HepG2 (cell line): Measurements from ENCODE around the gene PPHLN1. TPM values are rescaled to one million over a fixed set of nuclear protein-coding genes. Genes with fewer than 3 reads are reported as not detected.

ENCODE experiments used
- ATAC-seq: fragments of 200-7000 bp; cut with Tn5 transposase; 3 replicates; pipeline ENCODE4 v1.9.1; 2020; ENCODE audit warnings: mild to moderate bottlenecking, moderate library complexity
- BruUV-seq: library from RNA; stranded (reverse); fragments of 400-500 nt; replicated peaks from 2 replicates; lab custom pipeline; 2021; lab: Mats Ljungman, UMichigan
- CTCF ChIA-PET: fragments of 300-600 bp; formaldehyde crosslinking; extraction: SDS; loops from one replicate; lab custom pipeline; 2021; ENCODE audit warnings: low total read pairs, inconsistent platforms, low intra/inter-chr PET ratio; lab: Yijun Ruan, JAX
- POLR2A ChIA-PET: fragments of 350-600 bp; sonication (Branson Sonifier 250); formaldehyde crosslinking; loops from one replicate; lab custom pipeline; 2020; ENCODE audit warnings: antibody characterized with exemption, inconsistent platforms; lab: Yijun Ruan, JAX
- DNase-seq: peaks from one replicate; pipeline ENCODE4 v3.0.0-alpha.2; 2015; ENCODE audit warnings: low spot score
- FAIRE-seq: peaks from 3 replicates; lab custom pipeline; 2011; peaks lifted over from hg19 to GRCh38; lab: Jason Lieb, UNC
- H2AFZ ChIP-seq: one replicate; pipeline ENCODE4 v1.6.1; 2011; ENCODE audit warnings: low read length, inconsistent platforms
- H3K27ac ChIP-seq: fragments of 300-600 bp; 3 replicates; pipeline ENCODE4 v1.8.0; 2011; ENCODE audit warnings: mixed run types, mild to moderate bottlenecking, mixed read lengths, low read length, inconsistent platforms; ENCODE audit not compliant: insufficient read depth; ENCODE audit errors: extremely low read length
- H3K27me3 ChIP-seq, 2 experiments: fragments of 200-600 bp in 1 of 2; 2 replicates in 1 of 2; 3 replicates in 1 of 2; pipeline versions ENCODE4 v1.6.0 to v1.8.0; 2011; ENCODE audit warnings: low read length in 2 of 2, mild to moderate bottlenecking in 2 of 2, moderate library complexity in 2 of 2, inconsistent platforms in 1 of 2; ENCODE audit not compliant: insufficient read depth in 2 of 2, control insufficient read depth in 1 of 2
- H3K36me3 ChIP-seq, 2 experiments: fragments of 200-600 bp in 1 of 2; replicated peaks in 1 of 2; 2 replicates in 1 of 2; 3 replicates in 1 of 2; pipeline versions ENCODE4 v1.5.1 to v1.8.0; 2011; ENCODE audit warnings: low read length in 2 of 2, inconsistent platforms in 1 of 2; ENCODE audit not compliant: insufficient read depth in 2 of 2, control insufficient read depth in 1 of 2
- H3K4me1 ChIP-seq: 2 replicates; pipeline ENCODE4 v1.5.1; 2012; ENCODE audit warnings: low read length, inconsistent platforms; ENCODE audit not compliant: insufficient read depth
- H3K4me2 ChIP-seq: 2 replicates; pipeline ENCODE4 v1.6.0; 2011; ENCODE audit warnings: low read depth, low read length, inconsistent platforms
- H3K4me3 ChIP-seq, 3 experiments: fragments of 200-600 bp in 1 of 3; sonication (generic), shearing (Covaris generic) in 1 of 3; replicated peaks in 1 of 3; 2 replicates each; pipeline ENCODE4 v1.5.1; 2011 to 2016; ENCODE audit warnings: low read length in 3 of 3, inconsistent platforms in 2 of 3, low read depth in 2 of 3, mild to moderate bottlenecking in 2 of 3, control low read depth in 1 of 3, mixed read lengths in 1 of 3; ENCODE audit not compliant: insufficient read depth in 1 of 3
- H3K79me2 ChIP-seq: one replicate; pipeline ENCODE4 v1.6.1; 2011; ENCODE audit warnings: low read length, inconsistent platforms; ENCODE audit not compliant: insufficient read depth
- H3K9ac ChIP-seq: 2 replicates; pipeline ENCODE4 v1.6.0; 2011; ENCODE audit warnings: mild to moderate bottlenecking, low read depth, low read length, inconsistent platforms; ENCODE audit not compliant: insufficient read depth
- H3K9me3 ChIP-seq: 2 replicates; pipeline ENCODE4 v1.5.1; 2012; ENCODE audit warnings: mild to moderate bottlenecking, low read length
- H4K20me1 ChIP-seq: 2 replicates; pipeline ENCODE4 v1.6.0; 2011; ENCODE audit warnings: inconsistent platforms, mild to moderate bottlenecking, low read length, moderate library complexity; ENCODE audit not compliant: insufficient read depth
- BRF2 ChIP-seq: sonication (generic); formaldehyde crosslinking; IDR thresholded peaks from 2 replicates; pipeline ENCODE4 v1.8.1; 2022; ENCODE audit warnings: mild to moderate bottlenecking, missing genetic modification reagents
- GATA4 ChIP-seq: sonication (generic); IDR thresholded peaks from 2 replicates; pipeline ENCODE4 v1.6.1; 2016; ENCODE audit warnings: antibody characterized with exemption, low read depth, borderline replicate concordance
- KAT7 ChIP-seq: IDR thresholded peaks from 2 replicates; pipeline ENCODE4 v1.6.1; 2018; ENCODE audit warnings: borderline replicate concordance, missing compliant biosample characterization
- KDM1A ChIP-seq: IDR thresholded peaks from 2 replicates; pipeline ENCODE4 v1.6.1; 2016; ENCODE audit warnings: missing compliant biosample characterization
- MAFF ChIP-seq: IDR thresholded peaks from 2 replicates; pipeline ENCODE4 v1.6.1; 2011; ENCODE audit warnings: low read depth, low read length, improper control_type of control experiment
- NPAS2 ChIP-seq: sonication (generic); formaldehyde crosslinking; IDR thresholded peaks from 2 replicates; pipeline ENCODE4 v1.8.0; 2022; ENCODE audit warnings: mild to moderate bottlenecking, missing genetic modification reagents, borderline replicate concordance
- PHB2 ChIP-seq: fragments of 450-650 bp; IDR thresholded peaks from 2 replicates; pipeline ENCODE4 v1.6.1; 2018; ENCODE audit not compliant: partially characterized antibody
- ZFP1 ChIP-seq: IDR thresholded peaks from 2 replicates; pipeline ENCODE4 v1.6.1; 2016
- ZNF276 ChIP-seq: sonication (generic); formaldehyde crosslinking; IDR thresholded peaks from 2 replicates; pipeline ENCODE4 v1.4.0; 2020; ENCODE audit warnings: mild to moderate bottlenecking, low read depth, missing genetic modification reagents
- ZNF574 ChIP-seq: sonication (generic); formaldehyde crosslinking; IDR thresholded peaks from 2 replicates; pipeline ENCODE4 v1.4.0; 2020; ENCODE audit warnings: missing genetic modification reagents
- ZSCAN31 ChIP-seq: sonication (generic); formaldehyde crosslinking; IDR thresholded peaks from 2 replicates; pipeline ENCODE4 v1.5.0; 2020; ENCODE audit warnings: low read depth, mild to moderate bottlenecking, missing genetic modification reagents
- WGBS: methylation state at CpG from one replicate; pipeline ENCODE4 v1.1.6; 2017; ENCODE audit warnings: low lambda C conversion rate; 5-methylcytosine and 5-hydroxymethylcytosine counted together
- in situ Hi-C: cut with HindIII; loops from 2 replicates; pipeline ENCODE4 v1.10.0; 2017; ENCODE audit warnings: low pct_unique_long_range_greater_than_20kb; ENCODE audit not compliant: extremely low pct_ligation_motif_present
- intact Hi-C: fragments of 100-400 bp; cut with micrococcal nuclease; formaldehyde crosslinking; loops from one replicate; pipeline ENCODE4 v1.10.0; 2022; ENCODE audit not compliant: unreplicated experiment
- polyA plus RNA-seq, 8 experiments: library from polyadenylated mRNA; depleted of rRNA in 3 of 8; stranded (reverse) in 7 of 8; unstranded in 1 of 8; fragments of >200 nt; fragmentation: Illumina TruSeq in 4 of 8; extraction: Trizol in 4 of 8; gene quantifications; 2 replicates each; pipeline versions ENCODE4 v1.2.1 to v1.2.3, GENCODE V29; 2011 to 2016; ENCODE audit warnings: low read depth in 4 of 8, missing spikeins in 1 of 8, mixed read lengths in 1 of 8; ENCODE audit not compliant: insufficient read depth in 1 of 8
- total RNA-seq, 5 experiments: library from RNA; depleted of rRNA; stranded (reverse); fragments of >200 nt; fragmentation: Illumina TruSeq; extraction: Trizol; gene quantifications; 2 replicates each; pipeline ENCODE4 v1.2.3, GENCODE V29; 2016; ENCODE audit warnings: low read depth in 1 of 5
- TF ChIP-seq, protein P1 (sequence below): sonication (generic); formaldehyde crosslinking; IDR thresholded peaks from 2 replicates; pipeline ENCODE4 v1.9.0; 2021; ENCODE audit warnings: missing genetic modification reagents, mild to moderate bottlenecking, borderline replicate concordance

Gene PPHLN1
- total and polyA plus RNA-seq, 2 of the 13 experiments (the other 11 are each of a cell fraction or from before 2014, with no cell fraction given) = 43.4 to 66.0 TPM

DNA sequence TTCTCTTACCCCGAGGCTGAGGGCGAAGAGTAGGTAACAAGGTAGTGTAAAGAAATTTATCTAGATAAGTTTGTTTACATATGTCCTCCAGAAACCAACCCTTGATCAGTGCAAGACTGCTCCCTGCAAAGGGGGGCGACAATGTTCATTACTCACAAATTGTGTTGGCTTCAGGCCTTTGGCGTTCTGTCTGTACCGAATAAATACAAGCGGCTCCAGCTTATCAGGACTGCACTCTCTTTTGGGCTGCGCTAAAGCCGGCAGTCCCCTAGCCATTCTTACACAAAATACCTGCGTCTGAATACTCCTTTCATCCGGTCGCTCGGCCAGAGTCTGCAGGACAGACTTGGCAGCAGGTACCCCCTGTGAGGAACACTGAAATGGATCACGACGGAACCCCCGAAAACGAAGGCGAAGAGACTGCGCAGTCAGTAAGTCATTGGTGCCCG, 116.4 kb downstream of the PPHLN1 start:
- ChIA-PET POLR2A (no interaction called here), CTCF (no interaction called here)
- peaks cover 9 to 32% of the 10 kb centered on the region in 2 experiments; a peak in 4 of 5 replicates for H3K36me3 ChIP-seq
- H4K20me1 ChIP-seq = no peaks in the 10 kb centered on the region
- in situ Hi-C loops = no loop called here
- peak; percentile 5 for DNase-seq
- WGBS = 87% methylated on average over 19 of the region's 19 CpGs
- no peaks in the 10 kb centered on the region for H3K79me2 ChIP-seq
- H3K4me2 ChIP-seq = no peak overlapping the region
- FAIRE-seq = no peak
- no peak overlapping the region for H3K4me3 ChIP-seq
- H3K9me3 ChIP-seq = no peaks in the 10 kb centered on the region
- H3K9ac ChIP-seq = no peak overlapping the region
- no peak overlapping the region for H3K27ac ChIP-seq
- no peak overlapping the region for H2AFZ ChIP-seq
- TF ChIP-seq GATA4 = no peak
- TF ChIP-seq KDM1A (CRISPR knock-in tag) = no peak
- no peak for TF ChIP-seq ZSCAN31 (CRISPR knock-in tag)
- no peak for TF ChIP-seq ZFP1 (CRISPR knock-in tag)
- TF ChIP-seq BRF2 = no peak
- TF ChIP-seq ZNF574 (CRISPR knock-in tag) = no peak
- TF ChIP-seq MAFF = no peak
- TF ChIP-seq, protein P1, sequence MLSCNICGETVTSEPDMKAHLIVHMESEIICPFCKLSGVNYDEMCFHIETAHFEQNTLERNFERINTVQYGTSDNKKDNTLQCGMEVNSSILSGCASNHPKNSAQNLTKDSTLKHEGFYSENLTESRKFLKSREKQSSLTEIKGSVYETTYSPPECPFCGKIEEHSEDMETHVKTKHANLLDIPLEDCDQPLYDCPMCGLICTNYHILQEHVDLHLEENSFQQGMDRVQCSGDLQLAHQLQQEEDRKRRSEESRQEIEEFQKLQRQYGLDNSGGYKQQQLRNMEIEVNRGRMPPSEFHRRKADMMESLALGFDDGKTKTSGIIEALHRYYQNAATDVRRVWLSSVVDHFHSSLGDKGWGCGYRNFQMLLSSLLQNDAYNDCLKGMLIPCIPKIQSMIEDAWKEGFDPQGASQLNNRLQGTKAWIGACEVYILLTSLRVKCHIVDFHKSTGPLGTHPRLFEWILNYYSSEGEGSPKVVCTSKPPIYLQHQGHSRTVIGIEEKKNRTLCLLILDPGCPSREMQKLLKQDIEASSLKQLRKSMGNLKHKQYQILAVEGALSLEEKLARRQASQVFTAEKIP (CRISPR knock-in tag) = no peak
- TF ChIP-seq PHB2 = no peak
- no peak for TF ChIP-seq NPAS2 (CRISPR knock-in tag)
- TF ChIP-seq KAT7 (CRISPR knock-in tag) = no peak
- TF ChIP-seq ZNF276 (CRISPR knock-in tag) = no peak
- ATAC-seq = peak; percentile 65
- no TSS peak for BruUV-seq
- no peaks in the 10 kb centered on the region for H3K27me3 ChIP-seq
- H3K4me1 ChIP-seq = peaks cover 18% of the 10 kb centered on the region
- intact Hi-C loops = no loop called here
